OCI-M2 (cell line): ENCODE results near the gene RGS9.
"Not testable (repeated sequence)": the region's sequence is repeated elsewhere in the genome, so short reads cannot be mapped to it uniquely, and the experiment has no call there.

ENCODE experiments used
- DNase-seq: peaks from one replicate; lab custom pipeline; 2025; ENCODE audit not compliant: unreplicated experiment; lab: John Stamatoyannopoulos, UW

RGS9 gene

DNA sequence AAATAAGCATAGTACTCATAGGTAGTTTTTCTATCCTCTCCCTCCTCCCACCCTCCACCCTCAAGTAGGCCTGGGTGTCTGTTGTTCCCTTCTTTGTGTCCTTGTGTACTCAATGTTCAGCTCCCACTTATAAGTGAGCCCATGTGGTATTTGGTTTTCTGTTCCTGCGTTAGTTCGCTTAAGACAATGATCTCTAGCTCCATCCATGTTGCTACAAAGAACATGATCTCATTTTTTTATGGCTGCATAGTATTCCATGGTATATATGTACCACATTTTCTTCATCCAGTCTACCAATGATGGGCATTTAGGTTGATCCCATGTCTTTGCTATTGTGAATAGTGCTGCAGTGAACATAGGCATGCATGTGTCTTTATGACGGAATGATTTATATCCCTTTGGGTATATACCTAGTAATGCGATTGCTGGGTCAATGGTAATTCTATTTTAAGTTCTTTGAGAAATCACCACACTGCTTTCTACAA, 43.6 kb downstream of the RGS9 start:
- not testable (repeated sequence) for DNase-seq

DNA sequence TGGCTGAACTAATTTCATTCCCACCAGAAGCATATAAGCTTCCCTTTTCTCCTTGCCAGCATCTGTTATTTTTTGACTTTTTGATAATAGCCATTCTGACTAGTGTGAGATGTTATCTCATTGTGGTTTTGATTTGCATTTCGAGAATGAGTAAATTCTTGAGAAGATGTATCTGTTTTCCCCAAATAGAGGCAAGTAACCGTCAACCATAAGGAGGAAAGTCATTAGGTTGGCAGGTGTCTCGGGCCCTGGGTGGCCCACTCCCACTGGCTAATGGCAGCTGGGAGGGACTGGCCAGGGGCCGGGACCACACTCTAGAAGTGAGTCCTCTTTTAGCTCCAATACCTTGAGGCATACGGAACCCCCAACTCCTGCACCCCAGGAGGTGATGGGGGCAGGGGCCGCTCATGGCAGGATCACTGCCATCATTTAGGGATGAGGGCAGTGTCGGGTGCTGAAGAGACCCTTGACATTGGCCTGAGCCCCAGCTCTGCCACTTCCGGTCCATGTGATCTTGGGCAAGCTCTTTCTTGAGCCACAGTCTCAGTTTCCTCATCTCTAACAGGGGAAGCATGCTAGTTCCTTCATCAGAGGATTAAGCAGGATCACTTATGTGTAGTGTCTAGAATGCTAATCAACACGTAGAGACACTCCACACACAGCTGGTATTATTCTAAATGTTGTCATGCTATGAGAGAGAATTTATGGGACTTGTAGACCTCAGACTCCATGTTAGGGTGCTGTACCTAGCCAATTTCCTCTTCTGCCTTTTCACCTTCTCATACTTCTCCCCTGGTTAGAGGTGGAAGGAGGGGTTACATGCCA, 44.3 kb downstream of the RGS9 start:
- DNase-seq = no peak

DNA sequence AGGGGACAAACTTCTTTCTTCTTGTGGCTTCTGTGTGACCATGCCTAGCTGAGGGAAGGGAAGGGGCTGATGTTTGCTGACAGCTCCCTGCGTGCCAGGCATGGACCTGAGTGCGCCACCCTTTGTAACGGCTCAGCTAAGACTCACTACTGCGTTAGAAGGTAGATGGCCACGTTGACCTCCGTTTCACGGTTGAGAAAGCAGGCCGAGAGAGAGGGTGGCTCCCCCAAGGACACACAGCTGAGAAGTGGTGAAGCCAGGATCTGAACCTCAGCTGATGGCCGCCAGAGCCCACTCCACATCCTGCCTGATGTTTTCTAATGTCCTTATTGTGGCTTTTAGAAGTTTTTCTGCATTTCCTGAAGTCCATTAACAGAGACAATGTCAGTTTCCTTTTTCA, 45.1 kb downstream of the RGS9 start:
- DNase-seq = no peak

DNA sequence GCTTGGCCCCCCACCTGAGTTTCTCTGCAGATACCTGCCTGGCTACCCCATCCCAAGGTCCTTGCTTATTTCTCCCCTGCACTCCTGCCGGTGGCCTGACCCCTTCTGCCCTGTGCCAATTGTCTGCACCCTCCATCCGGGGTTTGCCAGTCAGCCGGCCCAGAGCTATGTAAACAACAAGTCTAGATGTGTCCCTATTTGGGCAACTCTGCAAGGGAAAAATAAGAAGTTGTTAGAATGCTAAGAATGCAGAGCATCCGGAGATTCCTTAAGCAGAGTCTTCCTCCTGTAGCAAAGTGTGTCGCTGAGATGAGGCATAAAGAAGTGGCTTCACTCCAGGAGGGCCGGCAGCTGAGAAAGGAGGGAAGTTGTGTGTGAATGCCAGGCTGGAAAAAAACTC, 46.6 kb downstream of the RGS9 start:
- no peak for DNase-seq

DNA sequence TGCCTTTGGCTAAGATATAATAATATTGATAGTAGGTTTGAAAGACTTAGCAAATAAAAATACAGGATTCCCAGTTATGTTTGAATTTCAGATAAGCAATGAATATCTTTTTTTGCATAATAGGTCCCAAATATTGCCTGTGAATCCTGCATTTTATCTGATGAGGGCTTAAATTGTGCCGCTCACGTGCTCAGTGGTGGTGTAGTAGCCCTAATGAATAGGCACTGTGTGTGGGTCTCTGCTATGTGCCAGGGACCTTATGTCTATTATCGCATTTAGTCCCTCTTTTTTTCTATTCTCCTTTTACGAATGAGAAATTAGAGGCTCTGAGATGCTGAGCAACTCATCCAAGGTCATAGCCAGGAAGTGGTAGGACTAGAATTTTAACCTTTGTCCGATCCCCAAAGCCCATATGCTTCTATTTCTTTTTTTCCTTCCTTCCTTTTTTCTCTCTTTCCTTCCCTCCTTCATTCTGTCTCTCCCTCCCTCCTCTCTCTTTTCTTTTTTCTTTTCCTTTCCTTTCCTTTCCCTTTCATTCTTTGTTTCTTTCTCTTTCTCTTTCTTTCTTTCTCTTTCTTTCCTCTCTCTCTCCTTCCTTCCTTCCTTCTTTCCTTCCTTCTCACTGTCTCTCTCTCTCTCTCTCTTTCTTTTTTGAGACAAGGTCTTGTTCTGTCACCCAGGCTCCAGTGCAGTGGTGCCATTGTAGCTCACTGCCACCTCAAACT, 47.2 kb downstream of the RGS9 start:
- no peak for DNase-seq

DNA sequence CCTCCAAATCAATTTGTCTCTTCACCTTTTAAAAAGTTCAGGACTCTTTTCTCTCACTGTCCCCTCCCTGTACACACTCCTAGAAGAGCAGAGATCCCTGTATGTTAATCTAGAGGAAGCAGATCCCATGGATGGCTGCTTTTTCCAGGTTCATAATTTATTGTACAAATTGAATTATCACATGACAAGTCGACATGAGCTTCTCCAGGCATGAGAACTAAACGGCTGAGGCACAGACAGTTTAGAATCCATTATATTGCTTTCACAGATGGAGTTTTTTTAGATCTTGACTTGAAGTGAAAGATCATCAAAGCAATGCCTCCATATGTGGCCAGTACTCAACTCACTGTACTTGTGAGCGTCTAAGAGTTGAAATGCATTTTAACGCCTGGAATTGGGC, 47.9 kb downstream of the RGS9 start:
- DNase-seq = no peak

DNA sequence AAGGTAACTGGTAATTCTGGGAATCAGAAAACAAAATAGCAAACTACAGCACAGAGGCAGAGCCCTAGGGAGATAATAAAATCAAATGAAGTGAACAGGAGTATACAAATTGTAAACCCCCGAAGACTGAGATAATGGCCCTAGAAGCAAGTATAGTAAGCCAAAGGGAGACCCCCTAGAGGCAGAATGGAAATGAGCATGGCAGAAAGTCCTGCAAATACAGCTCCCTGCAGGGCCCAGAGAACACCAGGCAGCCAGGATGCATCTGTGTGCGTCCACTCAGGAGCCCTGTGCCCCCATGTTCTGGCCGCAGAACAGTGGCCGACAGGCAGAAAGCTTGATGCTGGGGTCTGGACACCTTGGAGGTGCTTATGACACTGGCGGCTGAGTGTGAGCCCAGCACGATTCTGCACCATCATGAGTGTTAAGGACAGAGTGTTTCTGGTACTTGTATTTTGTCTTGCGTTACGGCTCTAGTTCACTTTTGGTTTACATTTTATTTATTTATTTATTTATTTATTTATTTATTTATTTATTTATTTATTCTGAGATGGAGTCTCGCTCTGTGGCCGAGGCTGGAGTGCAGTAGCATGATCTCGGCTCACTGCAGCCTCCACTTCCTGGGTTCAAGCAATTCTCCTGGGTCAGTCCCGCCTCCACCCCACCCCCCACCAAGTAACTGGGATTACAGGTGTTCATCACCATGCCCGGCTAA, 48.7 kb downstream of the RGS9 start:
- no peak for DNase-seq

DNA sequence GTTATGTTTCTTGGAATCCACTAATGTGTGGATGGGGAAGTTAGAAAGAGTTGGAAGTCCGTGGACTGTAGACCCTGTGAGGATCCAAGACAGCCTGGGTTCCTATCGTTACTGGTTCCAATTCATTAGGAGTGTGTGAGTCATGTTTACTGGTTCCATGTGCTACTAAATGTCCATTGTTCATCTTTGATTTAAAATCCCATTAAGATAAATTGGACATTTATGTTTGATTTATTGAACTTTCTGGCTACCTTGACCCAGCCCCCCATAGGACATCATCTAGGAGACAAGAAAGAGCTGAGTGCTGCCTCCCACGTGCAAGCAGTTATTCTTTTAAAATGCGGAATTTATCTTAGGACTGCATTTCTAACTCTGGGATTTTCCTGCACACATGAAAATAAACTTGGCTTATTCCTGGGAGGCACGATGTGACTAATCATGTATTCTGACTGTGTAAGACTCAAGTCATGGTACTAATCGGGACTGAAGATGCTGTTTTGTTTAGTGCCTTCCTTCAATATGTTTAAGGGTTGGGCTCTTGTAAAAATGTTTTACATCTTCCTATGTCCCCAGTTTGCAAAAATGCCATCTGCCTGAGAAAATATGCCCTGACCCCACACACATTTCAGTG, 53.4 kb downstream of the RGS9 start:
- DNase-seq = no peak

DNA sequence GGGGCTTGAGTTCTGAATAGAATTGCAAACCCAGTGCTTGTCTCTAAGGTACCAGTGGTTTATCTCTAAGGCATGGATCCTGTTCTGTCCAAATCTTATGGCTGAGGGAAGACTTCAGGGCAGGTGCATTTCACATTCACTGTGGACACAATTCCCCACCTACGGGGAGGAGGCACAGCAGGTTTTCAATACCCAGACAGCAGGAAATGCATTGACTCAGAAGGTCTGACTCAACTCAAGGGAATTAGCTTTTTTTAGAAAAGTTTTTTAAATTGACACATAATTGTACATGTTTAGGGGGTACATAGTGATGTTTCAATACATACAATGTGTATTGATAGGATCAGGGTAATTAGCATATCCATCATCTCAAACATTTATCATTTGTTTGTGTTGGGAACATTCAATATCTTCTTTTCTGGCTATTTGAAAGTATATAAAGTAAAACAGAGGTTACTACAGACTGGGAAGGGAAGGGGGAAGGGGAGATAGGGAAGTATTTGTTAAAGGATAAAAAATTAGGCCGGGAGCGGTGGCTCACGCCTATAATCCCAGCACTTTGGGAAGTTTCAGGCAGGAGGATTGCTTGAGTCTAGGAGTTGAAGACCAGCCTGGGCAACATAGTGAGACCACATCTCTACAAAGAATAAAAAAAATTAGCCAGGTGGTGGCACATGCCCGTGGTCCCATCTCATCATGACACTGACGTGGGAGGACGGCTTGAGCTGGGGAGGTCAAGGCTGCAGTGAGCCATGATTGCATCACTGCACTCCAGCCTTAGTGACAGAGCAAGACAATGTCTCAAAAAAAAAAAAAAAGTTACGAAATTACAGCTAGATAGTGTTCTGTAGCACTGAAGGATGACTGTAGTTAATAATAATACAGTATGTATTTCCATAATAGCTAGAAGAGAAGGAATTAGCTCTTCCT, 54.9 kb downstream of the RGS9 start:
- DNase-seq = no peak

DNA sequence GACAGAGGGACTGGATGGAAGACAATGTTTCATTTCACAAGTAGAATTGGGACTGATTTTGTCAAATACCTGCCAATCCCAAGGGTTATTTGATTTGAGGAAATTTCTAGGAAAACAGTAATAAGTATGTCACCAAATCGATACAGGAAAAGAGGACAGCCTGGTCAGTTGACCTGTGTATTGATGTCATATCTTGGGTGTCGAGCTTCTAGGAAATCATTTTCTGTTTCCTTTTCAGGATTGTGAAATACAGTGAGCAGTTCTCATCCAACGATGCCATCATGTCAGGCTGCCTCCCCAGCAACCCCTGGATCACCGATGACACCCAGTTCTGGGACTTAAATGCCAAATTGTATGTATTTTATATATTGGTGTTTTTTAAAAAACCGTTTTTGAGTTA, 56.1 kb downstream of the RGS9 start:
- DNase-seq = no peak

DNA sequence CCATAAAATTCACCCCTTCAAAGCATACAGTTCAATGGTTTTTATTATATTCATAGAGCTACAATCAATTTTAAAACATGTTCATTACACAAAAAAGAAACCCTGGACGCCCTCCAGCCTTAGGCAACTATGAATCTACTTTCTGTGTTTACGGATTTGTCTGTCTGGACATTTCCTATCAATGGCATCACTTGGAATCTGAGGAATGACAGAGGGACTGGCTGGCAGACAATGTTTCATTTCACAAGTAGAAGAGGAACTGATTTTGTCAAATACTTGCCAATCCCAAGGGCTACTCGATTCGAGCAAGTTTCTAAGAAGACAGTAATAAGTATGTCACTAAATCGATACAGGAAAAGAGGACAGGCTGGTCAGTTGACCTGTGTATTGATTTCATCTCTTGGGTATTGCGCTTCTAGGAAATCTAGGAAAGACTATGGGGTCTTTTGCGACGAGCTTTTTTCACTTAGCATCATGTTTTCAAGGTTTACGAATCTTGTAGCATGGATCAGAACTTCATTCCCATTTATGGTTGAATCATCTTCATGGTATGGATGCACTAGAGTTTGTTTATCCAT, 56.6 kb downstream of the RGS9 start:
- DNase-seq = no peak

DNA sequence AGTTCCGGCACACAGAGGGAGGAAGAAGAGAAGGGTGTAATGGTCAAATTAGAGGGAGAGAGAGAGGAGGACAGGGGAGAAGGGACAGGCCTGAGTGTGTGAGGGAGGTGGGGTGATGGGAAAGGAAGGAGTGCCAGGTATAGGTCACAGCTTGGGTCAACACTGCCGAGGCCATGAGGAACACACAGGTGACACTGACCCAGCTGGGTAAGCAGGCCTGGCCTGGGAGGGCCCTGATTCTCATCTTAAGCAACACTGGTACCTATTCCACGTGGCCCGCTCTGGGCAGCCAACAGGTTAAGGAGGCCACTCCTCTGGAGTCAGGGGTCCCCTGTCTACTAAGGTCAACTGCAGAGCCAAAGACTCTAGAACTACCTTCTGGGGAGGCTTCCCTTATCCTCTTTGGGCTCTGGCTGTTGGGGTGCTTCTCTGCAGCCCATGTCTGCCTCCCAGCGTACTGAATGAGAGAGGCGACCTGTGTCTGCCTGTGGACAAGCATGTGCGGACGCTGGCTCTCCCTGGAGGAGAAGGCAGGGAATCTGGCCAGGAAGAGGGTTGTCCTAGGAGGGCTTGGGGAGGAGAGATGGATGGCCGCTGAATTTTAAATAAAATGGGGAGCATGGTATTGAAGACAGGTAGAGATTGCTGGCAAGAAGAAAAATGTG, 57.6 kb downstream of the RGS9 start:
- no peak for DNase-seq

DNA sequence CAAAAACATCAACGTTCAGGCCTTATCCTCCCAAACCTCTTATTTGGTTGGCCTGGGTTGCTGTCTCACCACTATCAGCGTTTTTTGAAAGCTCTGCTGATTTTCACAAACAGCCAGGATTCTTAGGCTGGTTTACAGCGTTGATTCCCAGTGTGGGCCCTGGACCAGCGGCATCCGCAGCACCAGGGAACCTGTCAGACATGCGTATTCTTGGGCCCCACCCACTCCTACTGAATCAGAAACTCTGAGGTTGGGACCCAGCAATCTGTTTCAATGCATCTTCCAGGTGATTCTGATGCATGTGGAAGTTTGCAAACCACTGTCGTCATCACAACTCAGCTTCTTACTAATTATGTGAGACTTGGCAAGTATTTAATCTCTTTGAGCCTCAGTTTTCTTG, 58.5 kb downstream of the RGS9 start:
- DNase-seq = no peak

DNA sequence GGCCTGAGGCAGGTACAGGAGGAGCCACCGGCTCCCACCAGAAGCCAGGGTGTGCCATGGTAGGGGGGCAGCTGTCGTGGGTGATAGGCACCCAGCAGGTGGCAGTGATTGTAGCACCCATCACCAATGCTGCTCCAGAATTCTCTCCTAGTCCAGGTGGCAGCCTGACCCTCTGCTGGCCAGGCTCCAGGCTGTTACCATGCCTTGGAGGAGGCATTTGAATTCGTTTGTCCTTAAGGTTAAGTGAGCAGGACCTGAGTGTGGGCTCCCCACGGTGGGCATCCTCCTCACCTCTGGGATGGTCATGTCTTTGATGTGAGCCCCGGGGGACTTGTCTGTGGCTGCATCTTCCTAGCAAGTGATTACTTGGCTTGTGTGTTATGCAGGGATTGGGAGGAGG, 59.4 kb downstream of the RGS9 start:
- DNase-seq = no peak

DNA sequence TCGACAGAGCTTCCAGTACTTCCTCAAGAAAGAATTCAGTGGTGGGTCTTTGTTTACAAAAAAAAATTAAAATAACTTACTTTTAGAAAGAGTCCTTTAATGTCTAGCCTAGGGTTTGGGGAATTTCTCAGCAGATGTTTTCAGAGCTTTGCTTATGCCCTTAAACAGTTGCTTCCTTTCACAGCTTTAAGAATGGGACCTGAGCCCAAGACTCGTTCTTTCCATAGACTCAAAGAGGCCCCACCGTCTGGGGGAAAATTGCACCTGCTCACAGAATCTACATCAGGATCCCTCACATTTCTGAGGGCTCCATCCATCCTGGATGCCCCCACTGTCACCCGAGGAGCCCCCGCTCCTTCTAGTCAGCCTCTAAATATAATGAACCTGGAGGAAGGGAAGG, 60.0 kb downstream of the RGS9 start:
- no peak for DNase-seq

DNA sequence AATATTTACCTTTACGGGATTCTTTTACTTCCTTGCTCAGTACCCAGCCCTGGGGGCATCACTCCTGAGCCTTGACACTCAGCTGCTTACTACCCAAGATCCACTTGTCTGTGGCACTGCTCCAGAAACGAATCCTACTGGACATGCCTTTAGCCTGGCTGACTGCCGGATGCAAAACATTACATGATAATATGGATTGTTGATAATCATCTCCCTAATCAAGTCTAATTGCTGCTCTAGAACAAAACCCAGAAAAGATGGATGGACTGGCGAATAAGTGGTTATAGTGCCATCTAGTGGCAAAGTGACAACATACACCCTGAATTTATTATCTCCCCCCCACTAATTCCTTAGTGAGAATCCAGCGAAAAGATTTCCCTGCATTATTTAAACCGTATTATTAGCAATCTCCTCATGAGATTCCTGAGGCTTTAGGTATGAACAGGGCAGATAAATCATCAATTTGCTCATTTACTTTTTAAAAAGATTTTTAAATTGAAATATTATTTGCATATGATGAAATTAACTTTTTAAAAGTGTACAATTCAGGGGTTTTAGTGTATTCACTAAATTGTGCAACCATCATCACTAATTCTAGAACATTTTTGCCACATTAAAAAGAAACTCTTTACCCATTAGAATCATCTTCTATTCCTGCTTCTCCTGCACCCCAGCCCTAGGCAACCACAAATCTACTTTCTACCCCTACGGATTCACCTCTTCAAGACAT, 61.6 kb downstream of the RGS9 start:
- no peak for DNase-seq

DNA sequence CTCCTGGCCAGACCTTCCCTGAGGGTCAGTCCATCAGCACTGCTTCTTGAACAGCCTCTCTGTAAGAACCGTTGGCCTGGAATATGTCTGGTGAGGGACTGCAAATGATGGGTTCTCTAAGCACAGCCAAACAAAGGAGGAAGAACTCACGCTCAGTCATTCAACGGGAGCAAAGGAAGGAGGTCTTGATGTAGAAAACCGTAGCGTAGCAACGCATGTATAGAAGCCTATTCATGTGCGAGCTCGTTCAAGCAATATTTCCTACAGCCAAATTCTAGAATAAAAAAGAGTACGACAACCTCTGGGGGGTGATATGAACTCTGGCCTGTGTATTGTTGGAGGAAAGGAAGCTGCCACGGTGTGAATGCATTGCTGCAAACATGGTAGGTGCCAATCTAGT, 64.2 kb downstream of the RGS9 start:
- DNase-seq = no peak

DNA sequence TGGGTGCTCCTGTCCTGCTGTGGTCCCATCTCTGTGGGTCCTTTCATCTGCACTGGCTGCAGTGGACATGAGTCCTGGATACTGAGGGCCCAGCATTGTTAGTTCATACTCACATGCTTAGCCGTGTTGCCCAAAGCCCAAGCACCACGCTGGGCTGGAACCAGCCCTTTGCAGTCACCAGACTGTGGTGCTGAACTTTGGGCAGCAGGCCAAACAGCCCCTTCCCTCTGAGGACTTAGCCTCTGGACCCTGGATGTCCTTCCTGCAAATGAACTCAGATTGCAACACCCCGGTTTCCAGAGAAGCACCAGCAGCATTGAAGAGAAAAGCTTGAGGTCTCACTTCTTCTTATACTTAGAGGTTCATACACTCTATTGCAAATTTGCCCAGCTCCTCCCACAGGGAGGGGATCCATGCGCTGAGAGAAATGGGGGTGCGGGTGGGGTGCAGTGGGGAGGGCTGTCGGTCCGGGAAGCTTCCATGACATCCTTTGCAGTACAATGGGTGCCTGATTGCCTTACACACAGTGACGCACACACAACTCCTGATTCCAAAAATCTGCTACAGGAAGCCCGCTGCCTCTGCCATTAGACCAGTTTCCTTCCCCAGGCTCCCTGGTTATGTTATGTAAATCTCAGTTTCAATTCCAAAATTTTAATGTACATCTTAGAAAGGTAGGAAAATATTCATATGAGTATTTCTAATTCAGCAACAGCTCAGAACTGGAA, 65.8 kb downstream of the RGS9 start:
- no peak for DNase-seq
